ENCODE data around the gene ZBTB4.
A peak's percentile ranks its signal among the peaks of the same experiment; 100 is the strongest.
"Not testable (repeated sequence)": the region's sequence is repeated elsewhere in the genome, so short reads cannot be mapped to it uniquely, and the experiment has no call there.

The ZBTB4 gene

DNA sequence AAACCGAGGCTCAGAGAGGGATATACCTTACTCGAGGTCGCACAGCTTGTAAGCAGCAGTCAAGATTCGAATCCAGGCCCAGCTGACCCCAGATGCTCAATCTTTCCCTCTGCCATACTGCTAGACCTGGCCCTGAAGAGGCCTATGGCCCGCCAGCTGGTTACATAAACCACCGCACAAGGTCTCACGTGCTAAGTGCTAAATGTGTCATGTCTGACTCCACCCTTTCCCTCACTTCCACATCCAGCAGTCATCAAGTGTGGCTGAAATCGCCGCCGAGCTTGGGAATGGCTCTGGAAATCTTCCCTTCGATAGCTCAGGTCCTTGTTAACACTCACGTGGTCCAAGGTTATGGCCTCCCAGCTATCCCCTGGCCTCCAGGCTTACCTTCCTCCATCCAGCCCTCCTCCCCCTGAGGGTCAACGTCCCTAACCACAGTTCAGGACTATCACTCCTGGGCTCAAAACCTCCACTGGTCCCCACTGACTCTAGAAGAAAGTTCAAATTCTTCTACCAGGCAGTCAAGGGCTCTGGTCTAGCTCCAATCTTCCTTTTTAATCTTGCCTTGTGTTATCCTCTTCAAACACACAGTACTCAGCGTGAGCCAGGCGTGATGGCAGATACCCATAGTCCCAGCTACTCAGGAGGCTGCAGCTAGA lies 3.5 kb downstream of the ZBTB4 start:
- Mint-ChIP-seq H3K36me3 (ENCODE audit: insufficient read depth) (peaks cover 23% of the 10 kb centered on the region), H3K9me3 (no peaks in the 10 kb centered on the region), H3K4me1 (peaks cover 50% of the 10 kb centered on the region), H3K4me3 (no peak overlapping the region), H3K27me3 (no peaks in the 10 kb centered on the region), H3K27ac (ENCODE audit: low read depth) (peak overlapping the region; percentile 81)
- DNase-seq (ENCODE audit: low spot score in 2 of 2) (no peak), ATAC-seq (replicated peaks; ENCODE audit: extremely low read depth, poor library complexity, severe bottlenecking) (no peak)

- not testable (repeated sequence) for H3K4me3 Mint-ChIP-seq; H3K27me3 Mint-ChIP-seq; ATAC-seq (replicated peaks; ENCODE audit: extremely low read depth, poor library complexity, severe bottlenecking); DNase-seq (ENCODE audit: low spot score in 2 of 2); H3K9me3 Mint-ChIP-seq; H3K27ac Mint-ChIP-seq (ENCODE audit: low read depth)
- Mint-ChIP-seq H3K4me1 (peaks cover 48% of the 10 kb centered on the region), H3K36me3 (ENCODE audit: insufficient read depth) (peaks cover 18% of the 10 kb centered on the region)
Observed at GRCh38 chr17:7474767-7475166, 4.7 kb downstream of the ZBTB4 start.

DNA sequence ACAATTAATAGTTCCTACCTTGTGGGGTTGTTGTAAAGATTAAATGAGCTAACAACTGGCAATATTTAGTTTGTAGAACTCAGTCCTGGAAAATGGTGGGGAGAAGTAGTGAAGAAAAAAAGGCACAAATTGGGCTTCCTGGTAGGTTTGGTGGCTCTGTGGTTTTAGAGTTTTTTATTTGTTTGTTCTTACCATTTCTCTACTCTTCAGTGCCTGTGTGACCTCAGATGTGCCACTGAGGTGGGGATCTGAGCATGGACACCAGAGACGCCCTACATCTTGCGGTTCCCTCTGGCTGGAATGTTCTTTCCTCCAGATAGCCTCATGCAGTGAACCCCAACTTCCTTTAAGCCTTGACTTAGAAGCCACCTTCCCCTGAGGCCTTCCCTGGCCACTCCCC lies 7.7 kb downstream of the ZBTB4 start:
- H3K4me1 Mint-ChIP-seq = peaks cover 37% of the 10 kb centered on the region
- H3K27ac Mint-ChIP-seq (ENCODE audit: low read depth) = no peak overlapping the region
- H3K36me3 Mint-ChIP-seq (ENCODE audit: insufficient read depth) = peaks cover 14% of the 10 kb centered on the region
- DNase-seq (ENCODE audit: low spot score in 2 of 2) = no peak
- H3K27me3 Mint-ChIP-seq = no peaks in the 10 kb centered on the region
- H3K4me3 Mint-ChIP-seq = no peak overlapping the region
- no peak for ATAC-seq (replicated peaks; ENCODE audit: extremely low read depth, poor library complexity, severe bottlenecking)
- no peaks in the 10 kb centered on the region for H3K9me3 Mint-ChIP-seq

- not testable (repeated sequence) for ATAC-seq (replicated peaks; ENCODE audit: extremely low read depth, poor library complexity, severe bottlenecking); H3K27ac Mint-ChIP-seq (ENCODE audit: low read depth); H3K4me3 Mint-ChIP-seq; DNase-seq (ENCODE audit: low spot score in 2 of 2); H3K27me3 Mint-ChIP-seq; H3K9me3 Mint-ChIP-seq
- Mint-ChIP-seq H3K36me3 (ENCODE audit: insufficient read depth) (peaks cover 11% of the 10 kb centered on the region), H3K4me1 (peaks cover 28% of the 10 kb centered on the region)
Observed at GRCh38 chr17:7470457-7470973, 8.9 kb downstream of the ZBTB4 start.

DNA sequence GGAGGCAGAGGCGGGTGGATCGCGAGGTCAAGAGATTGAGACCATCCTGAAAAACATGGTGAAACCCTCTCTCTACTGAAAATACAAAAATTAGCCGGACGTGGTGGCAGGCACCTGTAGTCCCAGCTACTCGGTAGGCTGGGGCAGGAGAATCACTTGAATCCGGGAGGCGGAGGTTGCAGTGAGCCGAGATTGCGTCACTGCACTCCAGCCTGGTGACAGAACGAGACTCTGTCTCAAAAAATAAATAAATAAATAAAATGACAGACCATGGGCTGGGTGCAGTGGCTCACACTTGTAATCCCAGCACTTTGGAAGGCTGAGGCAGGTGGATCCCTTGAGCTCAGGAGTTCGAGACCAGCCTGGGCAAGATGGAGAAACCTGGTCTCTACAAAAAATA lies 9.6 kb downstream of the ZBTB4 start:
- Mint-ChIP-seq H3K36me3 (ENCODE audit: insufficient read depth) (peaks cover 13% of the 10 kb centered on the region), H3K4me1 (peaks cover 28% of the 10 kb centered on the region)
- DNase-seq (ENCODE audit: low spot score in 2 of 2); ATAC-seq (replicated peaks; ENCODE audit: extremely low read depth, poor library complexity, severe bottlenecking); H3K9me3 Mint-ChIP-seq; H3K27ac Mint-ChIP-seq (ENCODE audit: low read depth); H3K4me3 Mint-ChIP-seq; H3K27me3 Mint-ChIP-seq: not testable (repeated sequence)

- no peak for ATAC-seq (replicated peaks; ENCODE audit: extremely low read depth, poor library complexity, severe bottlenecking)
- no peaks in the 10 kb centered on the region for H3K27me3 Mint-ChIP-seq
- no peaks in the 10 kb centered on the region for H3K9me3 Mint-ChIP-seq
- peaks cover 16% of the 10 kb centered on the region for H3K36me3 Mint-ChIP-seq (ENCODE audit: insufficient read depth)
- no peak overlapping the region for H3K4me3 Mint-ChIP-seq
- DNase-seq (ENCODE audit: low spot score in 2 of 2) = no peak
- no peak overlapping the region for H3K27ac Mint-ChIP-seq (ENCODE audit: low read depth)
- peaks cover 28% of the 10 kb centered on the region for H3K4me1 Mint-ChIP-seq
Observed at GRCh38 chr17:7468804-7469389, 10.5 kb downstream of the ZBTB4 start.

- no peak for ATAC-seq (replicated peaks; ENCODE audit: extremely low read depth, poor library complexity, severe bottlenecking)
- peaks cover 21% of the 10 kb centered on the region for H3K36me3 Mint-ChIP-seq (ENCODE audit: insufficient read depth)
- H3K4me1 Mint-ChIP-seq = peaks cover 28% of the 10 kb centered on the region
- no peak for DNase-seq (ENCODE audit: low spot score in 2 of 2)
- H3K4me3 Mint-ChIP-seq = no peak overlapping the region
- no peaks in the 10 kb centered on the region for H3K9me3 Mint-ChIP-seq
- no peaks in the 10 kb centered on the region for H3K27me3 Mint-ChIP-seq
- no peak overlapping the region for H3K27ac Mint-ChIP-seq (ENCODE audit: low read depth)
Observed at GRCh38 chr17:7468290-7468689, 11.1 kb downstream of the ZBTB4 start.

- H3K36me3 Mint-ChIP-seq (ENCODE audit: insufficient read depth) = peaks cover 25% of the 10 kb centered on the region
- H3K9me3 Mint-ChIP-seq = no peaks in the 10 kb centered on the region
- H3K4me1 Mint-ChIP-seq = peaks cover 28% of the 10 kb centered on the region
- ATAC-seq (replicated peaks; ENCODE audit: extremely low read depth, poor library complexity, severe bottlenecking) = no peak
- H3K4me3 Mint-ChIP-seq = no peak overlapping the region
- no peak for DNase-seq (ENCODE audit: low spot score in 2 of 2)
- no peak overlapping the region for H3K27ac Mint-ChIP-seq (ENCODE audit: low read depth)
- H3K27me3 Mint-ChIP-seq = no peaks in the 10 kb centered on the region
Observed at GRCh38 chr17:7467498-7467897, 11.9 kb downstream of the ZBTB4 start.

DNA sequence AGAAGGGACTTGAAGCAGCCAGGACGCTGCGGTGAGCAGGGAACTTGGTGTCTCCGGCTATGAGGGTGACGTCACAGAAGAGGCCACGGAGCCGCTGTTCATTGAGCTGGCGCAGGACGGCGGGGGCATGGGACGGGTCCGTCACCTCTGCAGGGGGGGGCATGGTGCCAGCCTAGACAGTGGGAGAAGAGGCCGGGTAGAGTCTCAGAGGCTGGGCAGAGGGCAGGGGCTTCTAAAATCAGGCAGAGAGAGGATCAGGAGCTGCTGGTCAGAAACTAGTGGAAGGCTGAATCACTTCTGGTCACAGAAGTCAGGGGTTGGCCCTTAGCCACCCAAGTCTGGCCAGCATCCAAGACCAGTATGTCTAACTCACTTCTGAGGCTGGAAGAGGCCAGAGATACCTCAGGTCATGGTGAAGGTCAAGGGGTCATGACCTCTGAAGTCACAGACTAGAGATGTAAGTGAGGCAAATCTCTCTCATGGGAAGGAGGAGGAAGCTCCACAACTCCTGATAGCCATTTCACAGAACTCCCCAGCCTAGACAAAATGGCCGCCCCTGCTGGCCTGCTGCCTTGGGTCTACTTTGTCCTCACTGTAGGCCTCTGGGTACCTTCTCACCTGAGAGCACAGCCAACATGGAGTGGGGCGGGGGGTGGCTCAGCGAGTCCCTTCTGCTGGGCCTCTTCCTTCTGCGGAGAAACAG lies 12.6 kb downstream of the ZBTB4 start:
- DNase-seq (ENCODE audit: low spot score in 2 of 2) (no peak), ATAC-seq (replicated peaks; ENCODE audit: extremely low read depth, poor library complexity, severe bottlenecking) (no peak)
- Mint-ChIP-seq H3K36me3 (ENCODE audit: insufficient read depth) (peaks cover 25% of the 10 kb centered on the region), H3K4me3 (no peak overlapping the region), H3K9me3 (no peaks in the 10 kb centered on the region), H3K27me3 (no peaks in the 10 kb centered on the region), H3K27ac (ENCODE audit: low read depth) (peak overlapping the region; percentile 61), H3K4me1 (peaks cover 23% of the 10 kb centered on the region)

- Mint-ChIP-seq H3K27me3 (no peaks in the 10 kb centered on the region), H3K4me1 (peaks cover 20% of the 10 kb centered on the region), H3K4me3 (no peak overlapping the region), H3K36me3 (ENCODE audit: insufficient read depth) (peaks cover 25% of the 10 kb centered on the region), H3K9me3 (no peaks in the 10 kb centered on the region), H3K27ac (ENCODE audit: low read depth) (peak overlapping the region; percentile 61)
- DNase-seq (ENCODE audit: low spot score in 2 of 2) (no peak), ATAC-seq (replicated peaks; ENCODE audit: extremely low read depth, poor library complexity, severe bottlenecking) (no peak)
Observed at GRCh38 chr17:7466318-7466638, 13.2 kb downstream of the ZBTB4 start.

DNA sequence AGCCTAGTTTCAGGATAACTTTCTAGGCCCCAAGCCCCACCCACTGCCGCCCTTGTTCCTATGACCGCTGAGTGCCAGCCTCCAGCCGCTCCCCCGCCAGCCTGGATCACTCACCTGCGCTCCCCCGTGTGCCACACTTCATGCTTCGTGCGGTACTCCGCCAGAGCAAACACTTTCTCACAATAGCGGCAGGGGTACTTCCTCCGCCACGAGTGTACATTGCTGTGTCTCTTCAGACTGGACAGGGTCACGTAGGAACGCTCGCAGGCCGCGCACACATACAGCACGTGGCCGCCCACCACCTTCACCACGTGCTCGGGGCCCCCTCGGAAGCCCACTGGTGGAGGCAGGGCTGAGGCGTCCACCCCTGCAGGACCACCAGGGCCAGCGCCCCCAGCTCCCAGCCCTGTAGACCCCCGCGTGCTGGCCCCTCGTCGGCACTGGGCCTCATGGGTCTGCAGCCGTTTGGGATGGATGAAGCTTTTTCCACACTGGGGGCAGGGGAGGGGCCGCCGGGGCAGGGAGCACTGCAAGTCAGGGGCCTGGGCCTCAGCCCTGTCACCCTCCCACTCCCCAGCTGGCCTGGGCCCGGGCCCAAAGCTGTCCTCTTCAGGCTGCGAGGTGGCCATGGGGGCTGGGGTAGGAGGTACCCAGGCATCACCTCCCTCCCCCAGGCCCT lies 13.7 kb downstream of the ZBTB4 start:
- H3K36me3 Mint-ChIP-seq (ENCODE audit: insufficient read depth) = peaks cover 25% of the 10 kb centered on the region
- H3K9me3 Mint-ChIP-seq = no peaks in the 10 kb centered on the region
- no peak overlapping the region for H3K4me3 Mint-ChIP-seq
- no peak for ATAC-seq (replicated peaks; ENCODE audit: extremely low read depth, poor library complexity, severe bottlenecking)
- peaks cover 21% of the 10 kb centered on the region for H3K4me1 Mint-ChIP-seq
- peak overlapping the region; percentile 61 for H3K27ac Mint-ChIP-seq (ENCODE audit: low read depth)
- no peak for DNase-seq (ENCODE audit: low spot score in 2 of 2)
- no peaks in the 10 kb centered on the region for H3K27me3 Mint-ChIP-seq

- H3K9me3 Mint-ChIP-seq = no peaks in the 10 kb centered on the region
- no peak for DNase-seq (ENCODE audit: low spot score in 2 of 2)
- no peak overlapping the region for H3K27ac Mint-ChIP-seq (ENCODE audit: low read depth)
- peaks cover 27% of the 10 kb centered on the region for H3K36me3 Mint-ChIP-seq (ENCODE audit: insufficient read depth)
- peaks cover 19% of the 10 kb centered on the region for H3K4me1 Mint-ChIP-seq
- ATAC-seq (replicated peaks; ENCODE audit: extremely low read depth, poor library complexity, severe bottlenecking) = no peak
- H3K4me3 Mint-ChIP-seq = no peak overlapping the region
- no peaks in the 10 kb centered on the region for H3K27me3 Mint-ChIP-seq
Observed at GRCh38 chr17:7464081-7464480, 15.3 kb downstream of the ZBTB4 start.

Measured in central memory CD8-positive, alpha-beta T cell (primary cell).